Body of pancreas (tissue), 4 donors: ENCODE results near the gene IKBKE. TPM values are rescaled to one million over a fixed set of nuclear protein-coding genes. Genes with fewer than 3 reads are reported as not detected.

Experiments used
- ATAC-seq: fragments of 150-250 bp; one replicate; pipeline ENCODE4 v1.9.1; 2016
- DNase-seq, 4 donors: peaks; one replicate each; pipeline ENCODE4 v3.0.0-alpha.2; 2019
- H3K27ac ChIP-seq, 4 donors: fragments of 200-600 bp; sonication (generic); 1 replicate in 3 of 4; 2 replicates in 1 of 4; pipeline versions ENCODE4 v1.5.1 to v1.6.1; 2016 to 2019; ENCODE audit warnings: mild to moderate bottlenecking in 1 of 4, mixed read lengths in 1 of 4, moderate library complexity in 1 of 4
- H3K27me3 ChIP-seq, 2 donors: fragments of 200-600 bp; sonication (generic); one replicate each; pipeline ENCODE4 v1.6.0; 2016; ENCODE audit warnings: mild to moderate bottlenecking in 1 of 2
- H3K36me3 ChIP-seq, 2 donors: fragments of 200-600 bp; sonication (generic); replicated peaks in 1 of 2; 2 replicates each; pipeline ENCODE4 v1.5.1; 2016; ENCODE audit warnings: low read depth in 2 of 2; ENCODE audit not compliant: insufficient read depth in 1 of 2
- H3K4me1 ChIP-seq: fragments of 200-600 bp; sonication (generic); one replicate; pipeline ENCODE4 v1.6.0; 2016
- H3K4me3 ChIP-seq, 2 donors: fragments of 200-600 bp; sonication (generic); 1 replicate in 1 of 2; 2 replicates in 1 of 2; pipeline ENCODE4 v1.5.1; 2016 to 2019
- H3K9me3 ChIP-seq, 3 donors: fragments of 200-600 bp; sonication (generic); 1 replicate in 2 of 3; 2 replicates in 1 of 3; pipeline ENCODE4 v1.5.1; 2016
- POLR2A ChIP-seq, 3 donors: fragments of 450-650 bp; IDR thresholded peaks; one replicate each; pipeline ENCODE4 v1.6.1; 2016; ENCODE audit warnings: antibody characterized with exemption in 3 of 3, mild to moderate bottlenecking in 2 of 3
- WGBS, 2 donors: methylation state at CpG; one replicate each; pipeline ENCODE4 v1.1.5; 2017; 5-methylcytosine and 5-hydroxymethylcytosine counted together
- intact Hi-C: fragments of 100-400 bp; cut with DNase I; formaldehyde crosslinking; loops from one replicate; pipeline ENCODE4 v1.15.1; 2023
- total RNA-seq, 2 donors: library from RNA; depleted of rRNA; stranded (reverse); fragments of >200 nt; gene quantifications; one replicate each; pipeline ENCODE4 v1.1.0, GENCODE V29; 2016
- TF ChIP-seq, protein P1 (sequence below), 7 experiments: fragments of 450-650 bp in 4 of 7; fragments of 200-600 bp in 3 of 7; sonication (generic) in 3 of 7; IDR thresholded peaks; one replicate each; pipeline ENCODE4 v1.5.1; 2016 to 2019; ENCODE audit warnings: antibody characterized with exemption in 7 of 7

IKBKE gene
- total RNA-seq, 2 donors from 2014 or later: 5.4 to 10.2 TPM

DNA sequence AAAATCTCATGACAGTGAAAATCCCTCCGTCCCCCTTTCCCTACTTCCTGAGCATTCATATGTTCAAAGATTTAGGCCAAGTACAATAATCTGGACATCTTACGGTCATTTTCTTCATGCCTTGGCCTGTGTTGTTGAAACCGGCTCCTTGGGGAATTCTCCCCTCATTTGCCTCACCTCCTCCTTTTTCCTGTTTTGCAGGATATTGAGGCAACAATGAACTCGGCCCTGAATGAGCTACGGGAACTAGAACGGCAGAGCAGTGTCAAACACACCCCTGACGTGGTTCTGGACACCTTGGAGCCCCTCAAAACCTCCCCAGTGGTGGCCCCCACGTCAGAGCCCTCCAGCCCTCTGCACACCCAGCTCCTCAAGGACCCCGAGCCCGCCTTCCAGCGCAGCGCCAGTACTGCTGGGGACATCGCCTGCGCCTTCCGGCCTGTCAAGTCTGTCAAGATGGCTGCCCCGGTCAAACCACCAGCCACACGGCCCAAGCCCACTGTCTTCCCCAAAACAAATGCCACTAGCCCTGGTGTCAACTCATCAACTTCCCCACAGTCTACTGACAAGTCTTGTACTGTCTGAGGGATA is 9.3 kb upstream of the IKBKE start:
- Histone ChIP-seq H3K36me3 (no peaks in the 10 kb centered on the region), H3K27ac (no peak overlapping the region), H3K4me3 (no peak overlapping the region), H3K27me3 (no peaks in the 10 kb centered on the region), H3K9me3 (no peaks in the 10 kb centered on the region), H3K4me1 (peaks cover 12% of the 10 kb centered on the region)
- ATAC-seq: no peak
- 78 to 82% methylated on average over 7 to 17 of the region's 17 CpGs for WGBS, 2 donors
- TF ChIP-seq, protein P1, sequence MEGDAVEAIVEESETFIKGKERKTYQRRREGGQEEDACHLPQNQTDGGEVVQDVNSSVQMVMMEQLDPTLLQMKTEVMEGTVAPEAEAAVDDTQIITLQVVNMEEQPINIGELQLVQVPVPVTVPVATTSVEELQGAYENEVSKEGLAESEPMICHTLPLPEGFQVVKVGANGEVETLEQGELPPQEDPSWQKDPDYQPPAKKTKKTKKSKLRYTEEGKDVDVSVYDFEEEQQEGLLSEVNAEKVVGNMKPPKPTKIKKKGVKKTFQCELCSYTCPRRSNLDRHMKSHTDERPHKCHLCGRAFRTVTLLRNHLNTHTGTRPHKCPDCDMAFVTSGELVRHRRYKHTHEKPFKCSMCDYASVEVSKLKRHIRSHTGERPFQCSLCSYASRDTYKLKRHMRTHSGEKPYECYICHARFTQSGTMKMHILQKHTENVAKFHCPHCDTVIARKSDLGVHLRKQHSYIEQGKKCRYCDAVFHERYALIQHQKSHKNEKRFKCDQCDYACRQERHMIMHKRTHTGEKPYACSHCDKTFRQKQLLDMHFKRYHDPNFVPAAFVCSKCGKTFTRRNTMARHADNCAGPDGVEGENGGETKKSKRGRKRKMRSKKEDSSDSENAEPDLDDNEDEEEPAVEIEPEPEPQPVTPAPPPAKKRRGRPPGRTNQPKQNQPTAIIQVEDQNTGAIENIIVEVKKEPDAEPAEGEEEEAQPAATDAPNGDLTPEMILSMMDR (IDR thresholded peaks at IDR 0.05): no peak
- no peak for TF ChIP-seq POLR2A (IDR thresholded peaks at IDR 0.05)
- DNase-seq: no peak
- intact Hi-C loops: no loop called here

DNA sequence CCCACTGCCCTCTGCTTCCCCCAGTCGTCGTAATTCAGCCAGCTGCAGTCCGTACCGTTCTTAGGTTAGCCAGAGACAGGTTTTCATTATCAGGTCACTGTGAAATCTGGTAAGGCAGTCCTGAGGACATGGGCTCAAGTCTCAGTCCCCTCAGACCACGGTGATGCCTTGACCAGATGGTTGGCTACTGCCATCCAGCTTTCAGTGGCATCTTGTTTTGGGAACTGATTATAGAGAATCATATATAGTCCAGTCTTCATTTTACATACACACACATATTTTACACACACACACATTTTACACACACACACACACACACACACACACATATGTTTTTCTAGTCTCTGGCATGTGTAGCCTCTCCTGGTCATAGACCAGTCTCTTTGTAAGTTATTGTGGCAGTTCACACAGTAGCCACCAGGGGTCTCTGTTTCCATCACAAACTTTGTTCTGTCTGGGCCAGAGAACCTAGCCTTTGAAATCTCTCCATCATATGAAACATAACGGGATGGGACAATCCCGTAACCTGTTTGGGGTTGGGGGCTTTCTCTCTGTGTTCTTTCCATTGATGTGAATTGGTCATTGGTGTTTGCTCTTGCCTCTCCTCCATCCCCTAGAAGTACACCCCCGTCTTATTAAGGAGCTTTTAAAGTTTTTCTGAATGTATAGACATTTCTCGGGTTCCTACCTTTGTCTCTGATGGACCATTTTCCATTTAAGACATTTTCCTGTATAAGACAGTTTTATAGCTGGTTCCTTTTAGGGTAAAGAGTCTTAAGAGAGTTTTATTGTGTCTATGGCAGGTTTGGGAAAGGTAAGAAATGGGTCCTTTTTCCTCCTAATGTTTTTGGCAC is 8.4 kb upstream of the IKBKE start:
- H3K27ac ChIP-seq: no peak overlapping the region
- no peak for TF ChIP-seq POLR2A (IDR thresholded peaks at IDR 0.05)
- TF ChIP-seq, protein P1 (IDR thresholded peaks at IDR 0.05): peak; percentile 60 to 85 (median 83)
- no peaks in the 10 kb centered on the region for H3K27me3 ChIP-seq
- H3K4me3 ChIP-seq: no peak overlapping the region
- ATAC-seq (peak; percentile 81), DNase-seq (peak; percentile 80 to 87 (median 82))
- H3K36me3 ChIP-seq: no peaks in the 10 kb centered on the region
- WGBS, 2 donors: 63 to 64% methylated on average over 9 of the region's 9 CpGs
- intact Hi-C loops: no loop called here
- H3K4me1 ChIP-seq: peaks cover 3% of the 10 kb centered on the region
- H3K9me3 ChIP-seq: no peaks in the 10 kb centered on the region

DNA sequence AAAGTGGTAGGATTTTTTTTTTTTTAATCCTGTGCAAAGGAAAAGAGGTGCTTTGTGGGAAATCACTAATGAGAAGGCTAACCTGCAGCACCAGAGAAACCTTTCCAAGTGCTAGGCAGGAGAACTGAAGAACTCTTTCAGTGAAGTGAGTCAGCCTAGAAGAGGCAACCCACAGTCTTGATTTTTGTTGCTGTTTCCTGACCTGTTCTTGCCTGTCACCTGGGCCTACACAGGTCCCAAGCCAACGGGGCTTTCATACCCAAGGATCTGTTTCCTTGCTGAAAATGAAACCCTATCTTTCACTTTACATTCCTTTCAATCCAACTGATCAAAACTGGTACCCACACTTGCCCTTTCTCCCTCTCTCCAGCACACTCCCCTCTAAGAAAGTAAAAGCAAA is 7.1 kb upstream of the IKBKE start:
- no peak overlapping the region for H3K27ac ChIP-seq

DNA sequence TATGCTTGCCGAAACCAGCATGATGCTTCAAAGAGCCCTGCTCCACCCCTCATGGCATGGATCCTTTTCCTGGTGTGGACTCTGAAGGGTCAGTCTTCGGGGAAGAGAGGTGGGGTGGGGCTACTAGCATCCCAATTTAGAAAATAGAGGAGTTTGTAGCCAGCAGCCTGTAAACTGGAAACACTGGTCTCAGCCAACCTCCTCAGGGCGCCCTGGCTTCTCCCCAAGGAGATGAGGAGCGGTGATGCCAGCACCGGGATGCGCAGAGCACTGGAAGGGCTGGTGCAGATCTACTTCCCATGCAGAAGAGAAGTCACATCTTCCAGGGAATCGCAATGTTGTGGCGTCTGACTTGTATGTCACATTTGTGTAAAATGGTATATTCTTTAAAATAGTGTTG is 6.4 kb upstream of the IKBKE start:
- Histone ChIP-seq H3K27ac (no peak overlapping the region), H3K27me3 (peaks cover 0 to 4% of the 10 kb centered on the region in 2 donors), H3K9me3 (no peaks in the 10 kb centered on the region), H3K36me3 (no peaks in the 10 kb centered on the region), H3K4me1 (no peaks in the 10 kb centered on the region), H3K4me3 (no peak overlapping the region)
- TF ChIP-seq POLR2A (IDR thresholded peaks at IDR 0.05): no peak
- TF ChIP-seq, protein P1 (IDR thresholded peaks at IDR 0.05): no peak
- ATAC-seq: no peak
- WGBS, 2 donors: 80 to 89% methylated on average over 8 of the region's 8 CpGs
- intact Hi-C loops: no loop called here
- DNase-seq: no peak

More for the DNA sequence above, 7.1 kb upstream of the IKBKE start:
- peaks cover 0 to 4% of the 10 kb centered on the region in 2 donors for H3K27me3 ChIP-seq
- no peaks in the 10 kb centered on the region for H3K4me1 ChIP-seq
- TF ChIP-seq, protein P1 (IDR thresholded peaks at IDR 0.05): no peak
- no peak for TF ChIP-seq POLR2A (IDR thresholded peaks at IDR 0.05)
- ATAC-seq: no peak
- intact Hi-C loops: no loop called here
- no peak for DNase-seq
- no peaks in the 10 kb centered on the region for H3K36me3 ChIP-seq
- WGBS, 2 donors: 53 to 76% methylated on average over 1 of the region's 1 CpG
- no peak overlapping the region for H3K4me3 ChIP-seq
- no peaks in the 10 kb centered on the region for H3K9me3 ChIP-seq
